Activated CD8-positive, alpha-beta T cell treated with anti-CD3 and anti-CD28 coated beads, Interleukin-2, amount 10 ng/mL, durations not matched to agents 7 days and 5 days (primary cell): ENCODE results near the gene ZFAND2B. TPM values are rescaled to one million over a fixed set of nuclear protein-coding genes. Genes with fewer than 3 reads are reported as not detected.

Source experiments
- ATAC-seq: fragments of 150-1000 bp; cut with Tn5 transposase; one replicate; pipeline ENCODE4 v1.10.0; 2021; ENCODE audit warnings: moderate library complexity
- CTCF ChIA-PET: fragments of 350-600 bp; sonication (Branson Sonifier 250); formaldehyde crosslinking; loops from one replicate; lab custom pipeline; 2021; ENCODE audit warnings: antibody characterized with exemption; lab: Charles Lee
- POLR2A ChIA-PET: fragments of 350-600 bp; sonication (Branson Sonifier 250); formaldehyde crosslinking; loops from one replicate; lab custom pipeline; 2021; ENCODE audit warnings: antibody characterized with exemption; lab: Charles Lee
- DNase-seq: peaks from one replicate; pipeline ENCODE4 v3.0.0-alpha.2; 2020
- H3K27ac Mint-ChIP-seq: one replicate; pipeline ENCODE4 v1.8.0; 2021; ENCODE audit warnings: mild to moderate bottlenecking, mixed read lengths
- H3K27me3 Mint-ChIP-seq: one replicate; pipeline ENCODE4 v1.8.0; 2021; ENCODE audit warnings: low read depth, mixed read lengths
- H3K36me3 Mint-ChIP-seq: one replicate; pipeline ENCODE4 v1.8.0; 2021; ENCODE audit warnings: low read depth, mixed read lengths
- H3K4me1 Mint-ChIP-seq: one replicate; pipeline ENCODE4 v1.8.0; 2021; ENCODE audit warnings: low read depth, mixed read lengths
- H3K4me3 Mint-ChIP-seq: one replicate; pipeline ENCODE4 v1.8.0; 2021; ENCODE audit warnings: mild to moderate bottlenecking, mixed read lengths
- H3K9me3 Mint-ChIP-seq: one replicate; pipeline ENCODE4 v1.8.0; 2022; ENCODE audit warnings: mixed read lengths; ENCODE audit not compliant: insufficient read depth
- total RNA-seq, 2 experiments: library from RNA; stranded (reverse); gene quantifications; one replicate each; pipeline ENCODE4 v1.2.3, GENCODE V29; 2021

Gene ZFAND2B
- total RNA-seq, 2 experiments from 2014 or later: 57.0 to 59.5 TPM

DNA sequence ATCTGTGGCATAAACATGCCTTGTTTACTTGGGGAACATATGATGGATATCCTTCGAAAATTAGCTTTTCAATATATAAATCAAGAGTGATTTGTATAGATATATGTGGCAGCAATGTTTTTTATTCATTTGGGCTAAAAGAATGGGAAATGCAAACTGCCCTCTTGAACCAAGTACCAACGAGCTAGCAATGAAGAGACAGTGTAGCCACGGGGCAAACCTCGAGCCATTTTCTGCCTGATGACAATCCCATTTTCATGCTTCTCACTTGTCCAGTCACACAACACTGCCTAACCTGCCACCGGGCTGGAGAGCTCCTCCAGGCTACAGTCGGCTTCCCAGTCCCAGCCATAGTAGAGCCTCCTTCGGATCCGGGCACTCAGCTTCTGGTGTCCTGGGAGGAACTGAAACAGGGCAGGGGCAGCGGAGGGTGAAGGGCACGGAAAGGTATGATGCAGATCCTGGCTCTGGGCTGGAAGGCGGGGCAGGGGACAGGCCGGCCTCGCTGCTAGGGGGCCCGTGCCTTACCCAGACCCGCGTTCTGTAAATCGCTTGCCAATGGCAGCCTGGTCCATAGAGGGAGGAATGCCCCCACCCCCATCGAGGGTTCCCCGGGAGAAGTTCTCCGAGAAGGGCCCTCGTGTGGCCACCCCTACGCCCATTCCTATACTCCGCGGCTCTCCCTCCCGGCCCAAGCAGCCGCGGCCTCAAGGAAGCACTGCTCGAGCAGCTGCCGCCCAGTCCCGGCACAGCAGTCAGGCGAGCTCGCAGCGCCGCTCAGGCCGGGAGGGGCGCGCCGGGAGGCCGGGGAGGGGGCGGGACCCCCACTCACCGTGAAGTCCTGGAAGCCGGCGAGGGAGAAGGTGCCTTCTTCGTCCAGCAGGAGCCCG lies 30.4 kb upstream of the ZFAND2B start:
- ChIA-PET CTCF (interaction anchor here (0.9 to 2.7 kb wide), 14 partner anchors 12 to 119 kb away, joined by 3 to 23 read pairs (median 6); partner anchors contain the start of genes DNAJB2, NHEJ1 and ZFAND2B), POLR2A (interaction anchor here (0.7 to 3.9 kb wide), 21 partner anchors 11 to 211 kb away, joined by 3 to 49 read pairs (median 4); partner anchors contain the start of genes ABCB6, ANKZF1, ATG9A and DNAJB2)
- Mint-ChIP-seq H3K27ac (peak overlapping the region; percentile 95), H3K9me3 (no peaks in the 10 kb centered on the region), H3K36me3 (peaks cover 70% of the 10 kb centered on the region), H3K4me1 (peaks cover 55% of the 10 kb centered on the region), H3K4me3 (peak overlapping the region; percentile 86), H3K27me3 (no peaks in the 10 kb centered on the region)
- peak; percentile 42 for DNase-seq
- ATAC-seq: peak; percentile 30

DNA sequence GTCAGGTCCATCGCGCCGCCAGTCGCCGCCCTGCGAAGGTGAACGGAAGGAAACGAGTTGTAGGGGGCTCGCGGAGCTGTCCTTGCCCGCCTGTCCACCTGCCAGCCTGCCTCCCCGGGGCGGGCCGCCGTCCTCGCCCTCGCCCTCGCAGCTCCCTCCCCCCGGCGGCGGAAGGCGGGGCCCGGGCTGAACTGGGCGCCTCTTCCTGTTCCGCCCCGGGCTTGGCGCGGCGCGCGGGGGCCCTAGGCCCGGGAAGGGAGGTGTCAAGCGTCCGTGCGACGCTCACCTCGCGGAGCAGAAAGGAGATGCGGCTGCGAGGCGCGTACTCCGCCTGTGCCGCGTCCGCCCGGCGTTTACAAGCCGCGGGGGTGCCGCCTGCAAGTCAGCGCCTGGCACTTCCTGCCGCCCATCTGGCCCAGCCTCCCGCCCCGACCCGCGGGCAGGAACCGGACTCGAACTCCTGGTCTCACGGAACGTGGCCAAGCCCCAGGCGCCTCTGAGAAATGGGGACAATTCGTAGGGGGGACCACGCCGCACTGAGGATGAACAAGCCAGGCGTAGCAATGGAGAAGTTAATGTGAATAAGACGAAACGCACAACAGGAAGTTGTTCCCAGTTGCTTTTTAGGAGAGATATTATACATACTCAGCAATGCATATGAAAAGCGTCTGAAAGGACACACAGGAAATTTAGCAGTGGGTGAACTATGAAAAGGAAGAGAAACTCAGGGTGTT lies 29.6 kb upstream of the ZFAND2B start, which contains the start of gene CNPPD1:
Gene CNPPD1 (minus strand): TSS at position 108 of the 734 bp plus-strand sequence. CDS start 97 bp downstream, at position 11.
- Mint-ChIP-seq H3K4me3 (peak within 1 kb of the TSS; percentile 86), H3K4me1 (peaks cover 58% of the 10 kb centered on the region), H3K9me3 (no peaks in the 10 kb centered on the region), H3K27ac (peak within 1 kb of the TSS; percentile 95), H3K36me3 (peaks cover 71% of the 10 kb centered on the region), H3K27me3 (no peaks in the 10 kb centered on the region)
- POLR2A ChIA-PET: interaction anchor here (0.6 to 3.9 kb wide), 21 partner anchors 12 to 210 kb away, joined by 3 to 49 read pairs (median 4); partner anchors contain the start of genes ABCB6, ANKZF1, ATG9A and DNAJB2
- peak; percentile 84 for ATAC-seq
- DNase-seq: peak; percentile 90
- CTCF ChIA-PET: interaction anchor here (0.9 to 2.7 kb wide), 10 partner anchors 15 to 102 kb away, joined by 3 to 20 read pairs (median 6); partner anchors contain the start of genes DNAJB2, NHEJ1 and ZFAND2B

GRCh38 chr2:219177552-219178376 lies 28.8 kb upstream of the ZFAND2B start, which contains the start of gene RETREG2:
RETREG2 (plus strand) TSS chr2:219178275; CDS start chr2:219178353, 78 bp downstream.
- peak within 1 kb of the TSS; percentile 92 for H3K4me3 Mint-ChIP-seq
- peak within 1 kb of the TSS; percentile 95 for H3K27ac Mint-ChIP-seq
- ChIA-PET CTCF (interaction anchor here (1.0 to 2.1 kb wide), 2 partner anchors 14 to 70 kb away, joined by 4 to 9 read pairs; no protein-coding TSS in a partner anchor), POLR2A (interaction anchor here (0.6 to 3.9 kb wide), 6 partner anchors 15 to 210 kb away, joined by 3 to 49 read pairs (median 13); partner anchors contain the start of genes DNAJB2, DNPEP, TUBA4A and TUBA4B)
- no peaks in the 10 kb centered on the region for H3K27me3 Mint-ChIP-seq
- peaks cover 70% of the 10 kb centered on the region for H3K36me3 Mint-ChIP-seq
- no peaks in the 10 kb centered on the region for H3K9me3 Mint-ChIP-seq
- H3K4me1 Mint-ChIP-seq: peaks cover 61% of the 10 kb centered on the region
- peak; percentile 55 for ATAC-seq
- peak; percentile 82 for DNase-seq

GRCh38 chr2:219178377-219179175 lies 28.0 kb upstream of the ZFAND2B start:
- Mint-ChIP-seq H3K9me3 (no peaks in the 10 kb centered on the region), H3K36me3 (peaks cover 72% of the 10 kb centered on the region), H3K4me1 (peaks cover 70% of the 10 kb centered on the region), H3K4me3 (peak overlapping the region; percentile 92), H3K27ac (peak overlapping the region; percentile 91), H3K27me3 (no peaks in the 10 kb centered on the region)
- ATAC-seq: peak; percentile 2
- ChIA-PET CTCF (interaction anchor here (1.0 to 1.9 kb wide), 3 partner anchors 16 to 33 kb away, joined by 3 to 15 read pairs (median 5); partner anchors contain the start of gene ZFAND2B), POLR2A (interaction anchor here (1.0 to 4.4 kb wide), 4 partner anchors 28 to 69 kb away, joined by 3 to 49 read pairs (median 20); partner anchors contain the start of gene ZFAND2B)
- DNase-seq: peak; percentile 55

GRCh38 chr2:219179601-219180465 lies 26.7 kb upstream of the ZFAND2B start:
- Mint-ChIP-seq H3K4me3 (peak overlapping the region; percentile 92), H3K27ac (no peak overlapping the region), H3K4me1 (peaks cover 66% of the 10 kb centered on the region), H3K36me3 (peaks cover 71% of the 10 kb centered on the region), H3K27me3 (no peaks in the 10 kb centered on the region), H3K9me3 (no peaks in the 10 kb centered on the region)
- ATAC-seq (no peak), DNase-seq (no peak)
- ChIA-PET CTCF (interaction anchor here (0.7 to 3.1 kb wide), 8 partner anchors 9 to 70 kb away, joined by 3 to 16 read pairs (median 6); partner anchors contain the start of gene ZFAND2B), POLR2A (interaction anchor here (0.7 to 4.4 kb wide), 7 partner anchors 16 to 73 kb away, joined by 3 to 37 read pairs (median 4); partner anchors contain the start of genes TUBA4B and ZFAND2B)

- peak overlapping the region; percentile 88 for H3K27ac Mint-ChIP-seq
- ATAC-seq (no peak), DNase-seq (no peak)
- peaks cover 73% of the 10 kb centered on the region for H3K36me3 Mint-ChIP-seq
- CTCF ChIA-PET: interaction anchor here (0.8 to 3.1 kb wide), 10 partner anchors 10 to 119 kb away, joined by 3 to 16 read pairs (median 7); partner anchors contain the start of genes NHEJ1 and ZFAND2B
- H3K4me3 Mint-ChIP-seq: peak overlapping the region; percentile 60
- H3K27me3 Mint-ChIP-seq: no peaks in the 10 kb centered on the region
- no peaks in the 10 kb centered on the region for H3K9me3 Mint-ChIP-seq
- POLR2A ChIA-PET: interaction anchor here (0.8 to 4.4 kb wide), 5 partner anchors 19 to 48 kb away, joined by 3 to 37 read pairs (median 11); partner anchors contain the start of gene ZFAND2B
- peaks cover 60% of the 10 kb centered on the region for H3K4me1 Mint-ChIP-seq
These were observed 25.6 kb upstream of the ZFAND2B start for GRCh38 chr2:219180961-219181360.

DNA sequence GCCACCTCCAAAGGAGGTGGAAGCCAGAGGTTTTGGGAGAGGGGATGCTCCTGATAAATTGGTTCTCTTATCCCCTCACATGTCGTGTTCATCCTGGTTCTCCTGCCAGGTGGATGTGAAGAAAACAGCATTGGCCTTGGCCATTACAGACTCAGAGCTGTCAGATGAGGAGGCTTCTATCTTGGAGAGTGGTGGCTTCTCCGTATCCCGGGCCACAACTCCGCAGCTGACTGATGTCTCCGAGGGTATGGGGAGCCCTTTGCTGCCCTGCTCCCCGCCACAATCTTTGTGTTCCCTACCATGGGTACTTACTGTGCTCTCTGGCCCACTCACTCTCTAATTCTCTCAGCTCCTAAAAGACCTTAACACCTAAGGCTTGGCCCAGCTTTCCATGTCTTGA lies 25.1 kb upstream of the ZFAND2B start:
- Mint-ChIP-seq H3K9me3 (no peaks in the 10 kb centered on the region), H3K27ac (peak overlapping the region; percentile 88), H3K36me3 (peaks cover 75% of the 10 kb centered on the region), H3K4me1 (peaks cover 60% of the 10 kb centered on the region), H3K27me3 (no peaks in the 10 kb centered on the region), H3K4me3 (peak overlapping the region; percentile 60)
- ChIA-PET CTCF (interaction anchor here (0.8 to 3.1 kb wide), 16 partner anchors 8 to 123 kb away, joined by 3 to 16 read pairs (median 6); partner anchors contain the start of genes NHEJ1 and ZFAND2B), POLR2A (interaction anchor here (0.9 to 4.4 kb wide), 6 partner anchors 14 to 47 kb away, joined by 3 to 37 read pairs (median 8); partner anchors contain the start of gene ZFAND2B)
- DNase-seq (no peak), ATAC-seq (no peak)

- DNase-seq: peak; percentile 39
- no peaks in the 10 kb centered on the region for H3K9me3 Mint-ChIP-seq
- H3K4me1 Mint-ChIP-seq: peaks cover 61% of the 10 kb centered on the region
- ATAC-seq: no peak
- ChIA-PET POLR2A (interaction anchor here (0.9 to 4.4 kb wide), 8 partner anchors 11 to 72 kb away, joined by 3 to 37 read pairs (median 5); partner anchors contain the start of gene ZFAND2B), CTCF (interaction anchor here (0.9 to 3.1 kb wide), 14 partner anchors 9 to 124 kb away, joined by 3 to 16 read pairs (median 6); partner anchors contain the start of genes NHEJ1 and ZFAND2B)
- H3K4me3 Mint-ChIP-seq: peak overlapping the region; percentile 60
- H3K36me3 Mint-ChIP-seq: peaks cover 78% of the 10 kb centered on the region
- peak overlapping the region; percentile 88 for H3K27ac Mint-ChIP-seq
- H3K27me3 Mint-ChIP-seq: no peaks in the 10 kb centered on the region
These were observed 24.0 kb upstream of the ZFAND2B start for GRCh38 chr2:219182331-219183150.
